ENCODE data around the gene APOO.

- TF ChIP-seq CTCF (IDR thresholded peaks at IDR 0.05; ENCODE audit: low read length) (no peak), EZH2 (IDR thresholded peaks at IDR 0.05; ENCODE audit: borderline replicate concordance, low read length) (no peak)
These were observed 18.7 kb downstream of the APOO start for GRCh38 chrX:23888887-23889501.

All from OCI-LY1 (cell line).